Omental fat pad (tissue), 4 donors: ENCODE measurements around the gene RBM33. TPM values are rescaled to one million over a fixed set of nuclear protein-coding genes. Genes with fewer than 3 reads are reported as not detected.

Source experiments
- ATAC-seq: fragments of 150-250 bp; one replicate; pipeline ENCODE4 v1.9.1; 2016; ENCODE audit warnings: mild to moderate bottlenecking, moderate library complexity; ENCODE audit not compliant: low FRiP score
- DNase-seq: peaks from one replicate; pipeline ENCODE4 v3.0.0-alpha.2; 2019; ENCODE audit warnings: low spot score
- CTCF ChIP-seq, 3 donors: fragments of 450-650 bp; IDR thresholded peaks; one replicate each; pipeline ENCODE4 v1.5.1; 2016 to 2017; ENCODE audit warnings: antibody characterized with exemption in 3 of 3, mild to moderate bottlenecking in 3 of 3, moderate library complexity in 2 of 3
- total RNA-seq, 4 donors: library from RNA; depleted of rRNA; stranded (reverse); fragments of >200 nt; gene quantifications; one replicate each; pipeline ENCODE4 v1.1.0, GENCODE V29; 2016

RBM33 gene
- total RNA-seq, 4 donors from 2014 or later = 19.5 to 53.4 (median 32.0) TPM

- no peak for TF ChIP-seq CTCF (IDR thresholded peaks at IDR 0.05)
- DNase-seq = no peak
- no peak for ATAC-seq
Measured at GRCh38 chr7:155744971-155745683, 100.7 kb downstream of the RBM33 start.

- TF ChIP-seq CTCF (IDR thresholded peaks at IDR 0.05) = no peak
- no peak for DNase-seq
- ATAC-seq = no peak
Measured at GRCh38 chr7:155745737-155746136, 101.3 kb downstream of the RBM33 start.

- no peak for ATAC-seq
- TF ChIP-seq CTCF (IDR thresholded peaks at IDR 0.05) = no peak
- DNase-seq = no peak
Measured at GRCh38 chr7:155746188-155746587, 101.7 kb downstream of the RBM33 start.

- ATAC-seq = no peak
Measured at GRCh38 chr7:155747209-155747608, 102.7 kb downstream of the RBM33 start.

GRCh38 chr7:155749578-155749977 lies 105.1 kb downstream of the RBM33 start:
- TF ChIP-seq CTCF (IDR thresholded peaks at IDR 0.05) = no peak
- no peak for ATAC-seq
- DNase-seq = no peak

More at GRCh38 chr7:155747209-155747608, 102.7 kb downstream of the RBM33 start:
- DNase-seq = no peak
- TF ChIP-seq CTCF (IDR thresholded peaks at IDR 0.05) = no peak

GRCh38 chr7:155750255-155751125 lies 106.0 kb downstream of the RBM33 start:
- TF ChIP-seq CTCF (IDR thresholded peaks at IDR 0.05) = no peak
- no peak for DNase-seq
- no peak for ATAC-seq
